ENCODE data around the gene MED27. TPM values are rescaled to one million over a fixed set of nuclear protein-coding genes. Genes with fewer than 3 reads are reported as not detected.

The MED27 gene
- total RNA-seq, 1 donor from 2014 or later, result 15.7 TPM

DNA sequence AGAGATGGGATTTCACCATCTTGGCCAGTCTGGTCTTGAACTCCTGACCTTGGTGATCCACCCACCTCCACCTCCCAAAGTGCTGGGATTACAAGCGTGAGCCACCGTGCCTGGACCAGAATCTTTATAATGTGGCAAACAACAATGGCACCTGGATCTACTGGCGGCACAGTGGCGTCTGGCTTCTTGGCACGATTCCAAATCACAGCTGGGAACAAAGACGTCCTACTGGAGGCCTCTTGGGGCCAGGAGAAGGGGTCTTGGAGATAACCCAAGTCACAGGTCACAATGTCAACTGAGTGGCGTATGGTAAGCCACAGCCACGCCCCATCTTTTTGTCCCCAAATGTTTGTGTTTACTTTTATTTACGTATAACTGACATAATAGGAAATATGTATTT is 262.0 kb downstream of the MED27 start:
- no peaks in the 10 kb centered on the region for H3K9me3 ChIP-seq
- H3K4me3 ChIP-seq, result no peak overlapping the region
- intact Hi-C loops (cut with DNase I), result no loop called here
- TF ChIP-seq CTCF (IDR thresholded peaks at IDR 0.05), result no peak
- H3K27ac ChIP-seq, result no peak overlapping the region
- no peak for ATAC-seq
- H3K27me3 ChIP-seq (ENCODE audit: low read depth), result peaks cover 33% of the 10 kb centered on the region
- H3K4me1 ChIP-seq, result no peaks in the 10 kb centered on the region
- H3K36me3 ChIP-seq, result no peaks in the 10 kb centered on the region
- no peak for DNase-seq

DNA sequence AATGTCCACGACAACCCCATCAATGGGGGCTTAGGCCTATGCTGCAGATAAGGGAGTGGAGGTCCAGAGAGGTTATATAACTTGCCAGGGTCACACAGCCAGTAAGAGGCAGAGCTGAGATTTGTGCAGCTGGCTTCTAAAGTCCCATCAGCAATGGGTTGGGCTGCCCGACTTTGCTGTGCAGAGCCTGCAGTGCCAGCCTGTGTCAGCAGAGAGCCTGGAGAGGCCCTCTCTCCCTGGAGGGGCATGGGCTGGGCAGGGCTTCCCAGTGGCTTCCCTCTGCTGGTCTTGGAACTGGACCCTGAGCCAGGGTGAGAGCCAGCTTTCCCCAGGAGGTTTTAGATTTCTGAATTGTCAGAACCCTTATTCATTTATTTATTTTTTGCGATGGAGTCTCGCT is 262.6 kb downstream of the MED27 start:
- no peak for TF ChIP-seq CTCF (IDR thresholded peaks at IDR 0.05)
- Histone ChIP-seq H3K4me1 (no peaks in the 10 kb centered on the region), H3K4me3 (no peak overlapping the region), H3K9me3 (no peaks in the 10 kb centered on the region), H3K36me3 (no peaks in the 10 kb centered on the region), H3K27ac (no peak overlapping the region), H3K27me3 (ENCODE audit: low read depth) (peaks cover 37% of the 10 kb centered on the region)
- DNase-seq (no peak), ATAC-seq (no peak)
- intact Hi-C loops (cut with DNase I), result no loop called here

DNA sequence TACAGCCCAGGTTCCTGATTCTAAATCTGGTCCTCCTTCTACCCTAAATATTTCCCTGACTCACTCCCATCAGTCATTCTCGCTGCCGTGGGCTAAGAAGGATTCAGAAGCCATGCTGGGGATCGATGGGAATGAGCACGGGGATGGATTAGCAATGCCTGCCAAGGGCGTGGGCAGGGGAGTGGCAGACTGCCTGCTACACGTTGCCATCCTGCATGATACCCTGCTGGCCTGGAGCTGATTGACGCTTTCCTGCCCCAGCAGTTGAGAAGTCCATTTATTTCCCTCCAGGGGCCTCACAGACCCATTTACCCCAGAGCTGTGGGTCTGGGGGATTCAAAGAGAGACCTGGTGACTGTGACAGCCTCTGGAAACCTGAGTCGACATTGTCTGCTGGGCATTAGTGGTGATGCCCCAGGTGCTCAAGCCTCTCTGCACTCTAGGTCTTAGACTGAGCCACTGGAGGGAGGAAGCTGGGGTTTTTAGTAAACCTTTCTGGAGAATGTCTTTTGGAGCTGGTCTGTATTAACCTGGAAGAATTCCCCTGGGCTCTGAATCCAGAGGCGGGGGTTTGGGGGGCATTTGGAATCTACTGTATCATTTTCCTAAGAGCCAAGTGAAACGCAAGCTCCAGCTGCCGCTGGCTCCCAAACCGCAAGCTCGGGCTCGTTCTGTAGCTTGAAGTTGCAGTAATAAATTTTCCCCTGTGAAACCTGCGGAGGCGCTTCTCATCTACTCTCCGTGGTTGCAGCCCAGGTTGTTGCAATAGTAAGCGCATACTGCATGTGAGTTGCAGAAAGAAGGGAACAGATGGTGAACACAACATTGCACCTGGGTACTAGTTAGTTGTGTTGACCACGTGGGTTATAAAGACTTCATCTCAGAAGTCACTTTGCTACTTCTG is 263.4 kb downstream of the MED27 start:
- ATAC-seq (no peak), DNase-seq (no peak)
- no peaks in the 10 kb centered on the region for H3K4me1 ChIP-seq
- H3K9me3 ChIP-seq, result no peaks in the 10 kb centered on the region
- no peak overlapping the region for H3K4me3 ChIP-seq
- no peaks in the 10 kb centered on the region for H3K36me3 ChIP-seq
- no peak for TF ChIP-seq CTCF (IDR thresholded peaks at IDR 0.05)
- intact Hi-C loops (cut with DNase I), result no loop called here
- H3K27me3 ChIP-seq (ENCODE audit: low read depth), result peaks cover 43% of the 10 kb centered on the region
- H3K27ac ChIP-seq, result no peak overlapping the region

GRCh38 chr9:131814707-131815106 is 265.0 kb downstream of the MED27 start:
- no peak overlapping the region for H3K27ac ChIP-seq
- H3K4me1 ChIP-seq, result no peaks in the 10 kb centered on the region
- H3K4me3 ChIP-seq, result no peak overlapping the region
- H3K27me3 ChIP-seq (ENCODE audit: low read depth), result peaks cover 43% of the 10 kb centered on the region
- DNase-seq, result no peak
- H3K36me3 ChIP-seq, result no peaks in the 10 kb centered on the region
- TF ChIP-seq CTCF (IDR thresholded peaks at IDR 0.05), result no peak
- no peak for ATAC-seq
- H3K9me3 ChIP-seq, result no peaks in the 10 kb centered on the region
- intact Hi-C loops (cut with DNase I), result no loop called here

DNA sequence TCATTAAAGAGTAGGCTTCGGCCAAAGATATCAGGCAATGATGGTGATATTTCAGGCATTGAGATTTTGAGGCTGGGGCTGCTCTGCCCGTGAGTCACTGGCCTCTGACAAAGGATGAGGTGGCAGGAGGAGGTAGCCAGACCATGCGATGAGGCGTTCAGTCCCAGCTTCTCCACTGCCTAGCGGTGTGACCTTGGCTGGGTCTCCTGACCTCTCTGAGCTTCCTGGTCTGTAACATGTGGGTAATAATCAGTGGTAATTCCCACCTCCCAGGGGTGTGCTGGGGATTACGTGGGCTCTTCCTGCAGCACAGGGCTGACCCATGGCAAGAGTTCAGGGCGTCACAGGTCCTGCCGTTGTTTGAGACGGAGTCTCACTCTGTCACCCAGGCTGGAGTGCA is 266.6 kb downstream of the MED27 start:
- TF ChIP-seq CTCF (IDR thresholded peaks at IDR 0.05), result no peak
- Histone ChIP-seq H3K9me3 (no peaks in the 10 kb centered on the region), H3K27ac (no peak overlapping the region), H3K4me1 (no peaks in the 10 kb centered on the region), H3K4me3 (no peak overlapping the region), H3K36me3 (no peaks in the 10 kb centered on the region), H3K27me3 (ENCODE audit: low read depth) (peaks cover 58% of the 10 kb centered on the region)
- intact Hi-C loops (cut with DNase I), result no loop called here
- DNase-seq, result no peak
- no peak for ATAC-seq
